Activated CD4-positive, alpha-beta T cell treated with anti-CD3 and anti-CD28 coated beads, Interleukin-2, Interleukin-4, amounts not matched to agents 100 ng/mL and 50 ng/mL, durations not matched to agents 16 hours and 8 hours (primary cell): ENCODE measurements around the gene MUC15.

Experiments
- DNase-seq: peaks from one replicate; pipeline ENCODE4 v3.0.0-alpha.2; 2020; ENCODE audit warnings: low spot score

MUC15 gene

DNA sequence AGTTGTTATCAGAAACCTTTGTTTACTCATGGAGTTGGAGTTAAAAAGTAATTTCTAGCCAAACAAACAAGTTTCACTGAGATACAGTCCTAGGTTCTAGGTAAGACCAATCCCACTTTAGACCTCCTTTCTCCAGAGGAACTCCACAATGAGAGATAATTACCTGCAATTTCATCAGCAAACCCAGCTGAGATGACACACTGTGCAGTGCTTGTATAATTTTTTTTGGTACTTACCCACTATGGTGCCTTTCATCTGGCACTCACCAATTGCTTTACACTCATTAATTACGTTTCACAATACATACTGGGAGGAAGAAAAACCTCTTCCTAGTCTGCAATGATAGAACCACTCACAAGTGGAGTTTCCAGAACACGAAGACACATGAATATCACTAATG, 1.8 kb upstream of the MUC15 start:
- DNase-seq = no peak

DNA sequence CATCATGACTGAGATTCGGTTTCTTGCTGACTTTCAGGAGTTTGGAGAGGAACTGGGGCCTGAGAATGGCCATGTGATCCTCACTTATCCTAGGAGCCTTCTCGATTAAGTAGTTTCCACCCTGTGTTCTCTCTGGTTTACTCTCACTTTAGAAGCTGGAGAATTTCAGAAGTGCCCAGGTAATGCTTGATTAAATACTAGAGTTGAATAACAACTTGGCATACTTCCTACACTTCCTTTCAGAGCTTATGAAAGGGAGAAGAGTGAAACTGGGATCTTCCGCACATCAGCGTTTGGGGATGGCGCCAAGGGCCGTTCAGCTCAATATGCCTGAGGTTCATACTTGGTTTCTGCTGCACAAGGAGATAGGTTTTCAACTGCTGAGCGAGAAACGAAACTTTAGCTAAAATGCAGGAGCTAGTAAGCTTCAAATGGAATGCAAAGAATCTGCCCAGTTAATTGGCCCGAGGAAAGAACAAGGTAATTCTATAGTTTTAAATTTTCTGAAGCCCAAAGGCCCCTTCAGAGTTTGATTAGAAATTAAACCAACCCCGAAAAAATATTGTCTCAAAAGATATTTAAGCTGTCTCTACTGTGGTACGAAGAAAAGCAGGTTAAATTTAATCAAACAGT, 823 bp upstream of the MUC15 start:
- no peak for DNase-seq

DNA sequence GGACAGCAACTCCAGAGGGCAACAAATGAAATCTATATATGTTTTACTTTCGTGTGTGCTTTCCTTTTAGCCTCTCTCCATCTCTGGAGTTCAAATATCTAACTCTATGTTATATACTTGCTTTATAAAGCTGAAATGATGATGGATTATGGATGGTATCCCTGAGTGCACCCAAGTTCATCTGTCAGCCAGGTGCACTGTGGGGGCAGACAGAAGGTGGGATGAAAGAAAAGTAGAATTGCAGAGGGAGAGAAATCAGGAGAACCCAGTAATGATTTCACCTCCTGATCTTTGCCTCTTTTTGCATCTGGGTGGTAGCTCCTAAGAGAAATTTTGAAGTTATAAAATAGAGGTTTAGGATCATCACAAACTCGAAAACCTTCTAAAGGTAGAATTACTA, 2.4 kb downstream of the MUC15 start:
- no peak for DNase-seq

DNA sequence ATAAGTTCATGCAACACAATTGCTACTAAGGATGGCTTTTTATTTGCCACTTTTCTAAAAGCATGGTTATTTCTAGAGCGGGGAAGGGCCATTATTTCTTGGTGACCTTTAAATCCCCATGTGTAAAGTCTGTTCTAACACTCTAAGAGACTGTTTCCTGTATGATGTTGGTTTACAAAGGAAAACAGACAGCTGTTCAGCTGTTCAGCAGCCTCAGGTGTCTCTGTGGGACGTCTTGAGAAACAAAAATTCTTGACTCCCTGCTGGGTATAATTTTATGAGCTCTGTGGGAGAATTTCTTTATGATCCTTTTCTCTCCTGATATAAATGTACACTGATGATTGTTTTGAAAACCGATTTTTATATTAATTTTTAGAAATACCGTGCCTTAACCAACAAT, 13.9 kb downstream of the MUC15 start:
- DNase-seq = no peak

DNA sequence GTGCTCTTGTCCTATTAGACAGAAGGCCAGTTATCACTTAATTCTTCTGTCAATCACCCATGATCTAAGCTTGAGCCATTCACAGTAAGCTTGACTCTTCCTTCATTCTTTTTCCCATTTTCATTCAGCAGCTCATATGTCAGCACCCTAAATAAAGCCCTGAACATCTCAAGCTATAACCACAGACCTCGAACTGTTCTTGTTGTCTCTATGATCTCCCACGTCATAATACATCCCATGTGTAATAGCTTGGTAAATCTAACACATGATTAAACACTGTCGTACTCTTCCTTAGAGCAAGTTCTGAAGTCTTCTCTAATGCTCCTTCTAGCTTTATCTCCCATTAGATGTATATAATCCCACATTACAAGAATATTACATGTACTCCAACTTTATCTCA, 14.4 kb downstream of the MUC15 start:
- no peak for DNase-seq

DNA sequence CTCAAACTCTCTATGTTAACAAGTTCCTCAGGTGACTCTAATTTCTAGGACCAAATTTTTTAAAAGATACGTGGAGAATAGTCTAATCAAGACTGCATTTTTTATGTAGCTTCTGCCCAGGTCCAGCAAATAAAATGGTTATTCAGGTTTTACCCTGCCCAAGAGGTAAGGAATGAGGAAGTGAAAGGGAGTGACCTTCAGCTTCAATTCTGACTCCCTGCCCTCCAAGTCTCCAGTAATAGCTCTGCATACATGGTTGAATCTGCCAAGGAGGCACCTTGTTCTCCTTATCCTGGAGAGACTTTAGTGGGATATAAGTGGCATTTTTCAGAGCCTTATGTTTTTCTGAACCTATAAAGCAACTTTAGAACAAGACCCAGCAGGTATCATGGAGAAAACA, 15.5 kb downstream of the MUC15 start:
- DNase-seq = no peak

DNA sequence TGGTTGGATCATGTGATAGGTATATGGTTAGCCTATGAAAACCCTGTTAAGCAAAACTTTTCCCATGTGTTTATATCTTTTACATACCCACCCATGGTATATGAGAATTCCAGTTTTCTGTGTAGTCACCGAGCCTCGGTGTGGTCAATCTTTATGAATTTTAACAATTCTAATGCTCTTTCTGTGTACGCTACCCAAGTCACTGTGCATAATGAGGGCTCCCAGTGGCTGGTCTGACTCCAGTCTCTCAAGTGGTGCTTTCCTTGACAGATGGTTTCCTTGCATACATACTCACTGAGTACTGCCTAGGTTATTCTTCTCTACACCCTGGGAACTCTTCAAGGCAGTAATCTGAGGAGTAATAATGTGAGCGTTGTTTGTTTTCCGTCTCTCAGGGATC, 17.6 kb downstream of the MUC15 start:
- no peak for DNase-seq

DNA sequence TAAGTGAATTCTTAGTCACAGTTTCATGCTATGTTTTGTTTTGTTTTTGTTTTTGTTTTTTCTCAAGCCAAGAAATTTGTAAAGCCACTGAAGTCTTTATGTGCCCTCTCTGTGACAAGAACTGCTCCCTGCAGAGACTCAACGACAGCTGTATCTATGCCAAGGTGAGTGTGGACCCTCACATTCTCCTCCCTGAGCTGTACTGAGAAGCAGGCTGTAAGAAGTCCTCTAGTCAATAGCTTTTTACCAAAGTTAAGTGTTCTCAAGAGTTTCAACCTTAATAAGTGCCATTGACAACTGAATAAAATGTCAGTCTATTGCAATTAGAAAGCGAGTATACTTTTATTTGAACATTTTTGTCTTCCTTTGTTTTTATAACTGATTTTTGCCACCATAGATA, 18.9 kb downstream of the MUC15 start:
- DNase-seq = no peak

DNA sequence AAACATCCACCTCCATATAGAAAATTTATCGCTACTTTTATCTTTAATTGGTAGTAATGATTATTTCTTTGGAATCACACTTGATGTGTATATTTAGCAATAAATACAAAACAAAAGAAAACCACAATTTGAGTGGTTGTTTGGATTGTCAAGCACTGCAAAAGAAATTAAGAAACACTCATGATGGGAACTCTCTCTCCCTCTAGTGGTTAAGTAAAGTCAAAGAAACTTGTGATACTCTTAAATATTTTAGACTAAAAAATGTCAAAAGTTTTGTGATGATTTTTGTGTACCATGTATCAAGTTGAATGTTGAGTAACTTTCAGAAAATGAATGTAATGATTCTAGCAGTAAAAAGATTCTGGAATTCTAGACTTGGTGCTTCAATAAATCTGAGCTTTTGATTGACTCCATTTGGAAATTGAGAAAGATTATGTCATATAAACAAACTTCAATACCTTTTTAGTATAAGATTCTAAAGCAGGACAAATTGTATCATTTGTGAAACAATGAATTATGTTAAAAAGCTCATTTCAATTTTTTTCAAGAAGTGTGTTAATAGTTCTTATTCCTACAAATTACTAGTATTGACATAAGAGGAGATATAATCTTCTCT, 20.8 kb downstream of the MUC15 start:
- no peak for DNase-seq

DNA sequence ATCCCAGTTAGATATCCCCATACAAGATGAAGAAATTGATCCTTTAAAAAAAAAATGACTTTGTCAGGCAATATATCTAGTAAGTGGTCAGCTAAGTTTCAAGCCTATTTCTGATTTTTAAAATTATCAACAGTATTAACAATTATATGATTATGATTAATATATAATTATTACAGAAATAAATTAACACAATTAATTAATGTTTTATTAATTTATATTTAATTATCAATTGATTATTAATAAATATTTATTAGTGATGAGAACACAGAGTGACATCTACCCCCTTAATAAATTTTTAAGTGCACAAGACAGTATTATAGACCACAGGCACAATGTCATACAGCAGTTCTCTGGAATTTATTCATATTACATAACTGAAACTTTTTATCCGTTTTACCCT, 22.0 kb downstream of the MUC15 start:
- no peak for DNase-seq

DNA sequence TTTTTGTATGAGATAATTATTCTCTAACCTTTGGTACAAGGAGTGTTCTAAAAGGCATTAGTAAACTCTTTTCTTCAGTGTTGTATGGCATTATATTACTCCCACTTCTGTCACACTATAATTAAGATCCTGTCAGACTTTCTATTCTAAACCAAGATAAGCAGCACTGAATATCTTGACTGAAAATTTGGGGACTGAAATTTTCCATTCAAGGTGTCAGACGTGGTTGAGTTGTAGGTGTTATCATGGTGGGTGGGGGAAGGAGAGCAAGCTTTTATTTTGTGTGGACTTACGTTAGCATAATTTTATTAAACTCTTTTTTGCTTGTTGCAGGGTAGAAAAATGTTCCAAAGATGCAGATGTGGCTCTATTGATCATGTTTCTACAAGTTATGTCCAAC, 22.9 kb downstream of the MUC15 start:
- DNase-seq = no peak

DNA sequence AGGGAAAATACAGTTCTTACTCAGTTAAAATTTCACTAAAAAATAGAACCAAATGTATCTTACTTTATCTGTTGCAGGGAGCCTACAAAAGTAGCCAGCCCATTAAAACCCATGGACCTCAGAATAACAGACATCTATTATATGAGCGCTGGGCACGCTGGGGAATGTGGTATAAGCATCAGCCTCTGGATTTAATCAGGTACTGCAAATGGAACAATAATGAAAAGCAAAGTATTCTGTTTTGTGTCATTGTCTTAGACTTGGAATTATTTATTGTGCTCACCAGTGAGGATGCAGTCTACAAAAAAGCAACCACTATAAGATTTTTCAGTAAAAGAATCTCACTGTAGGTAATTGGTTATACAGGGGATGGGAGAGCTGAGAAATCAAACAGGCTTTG, 30.2 kb downstream of the MUC15 start:
- no peak for DNase-seq

DNA sequence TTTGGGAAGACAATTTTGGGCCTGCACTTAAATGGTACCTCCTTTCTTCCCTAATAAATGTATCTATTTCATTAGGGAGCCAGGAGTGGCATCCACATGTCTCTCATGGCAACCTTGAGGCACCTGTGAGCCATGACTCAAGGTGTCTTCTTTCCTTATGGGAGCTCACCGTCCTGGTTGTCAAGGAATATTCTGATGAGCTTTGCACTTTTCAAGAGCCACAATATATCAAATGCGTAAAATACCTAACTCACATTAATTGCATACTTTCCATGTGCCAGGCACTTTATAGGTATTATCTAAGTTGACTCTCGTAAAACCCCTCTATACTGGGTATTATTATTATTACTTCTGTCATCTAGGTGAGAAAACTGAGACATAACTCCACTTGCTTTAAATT, 32.5 kb downstream of the MUC15 start:
- no peak for DNase-seq

DNA sequence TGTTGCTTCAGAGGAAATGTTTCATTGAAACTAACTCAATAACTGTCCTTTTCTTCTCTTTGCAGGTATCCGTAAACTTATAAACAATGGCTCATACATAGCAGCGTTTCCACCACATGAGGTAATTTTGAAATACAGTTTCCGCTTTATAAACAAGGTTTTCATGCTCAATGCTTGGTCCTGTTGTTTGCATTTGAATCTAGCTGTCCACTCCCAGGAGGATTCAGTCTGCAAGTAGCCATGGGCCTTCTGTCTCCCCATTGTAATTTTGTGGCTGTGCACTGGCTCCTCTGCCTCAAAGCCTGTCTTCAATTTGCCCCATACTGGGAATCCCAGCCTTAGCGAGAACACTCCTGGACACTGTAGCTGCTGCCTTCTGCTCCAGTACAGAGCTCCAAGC, 34.7 kb downstream of the MUC15 start:
- no peak for DNase-seq

DNA sequence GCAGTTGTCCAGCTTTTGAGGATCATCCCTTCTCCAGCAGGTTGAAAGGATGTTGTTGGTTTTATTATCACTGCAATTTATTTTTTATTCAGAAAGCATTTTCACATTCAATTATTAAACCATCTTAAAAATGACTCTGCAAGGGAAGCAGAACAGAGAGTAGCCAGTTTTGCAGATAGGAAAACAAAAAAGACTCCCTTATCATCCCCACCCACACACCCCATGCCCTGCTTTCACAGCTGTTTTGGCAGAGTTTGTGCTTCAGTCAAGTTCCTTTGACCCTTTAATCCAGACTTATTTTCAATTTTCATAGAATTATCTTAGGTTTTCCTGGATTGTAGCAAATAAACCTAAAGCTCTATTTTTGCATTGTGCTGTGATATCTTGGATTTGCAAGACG, 44.4 kb downstream of the MUC15 start:
- no peak for DNase-seq

DNA sequence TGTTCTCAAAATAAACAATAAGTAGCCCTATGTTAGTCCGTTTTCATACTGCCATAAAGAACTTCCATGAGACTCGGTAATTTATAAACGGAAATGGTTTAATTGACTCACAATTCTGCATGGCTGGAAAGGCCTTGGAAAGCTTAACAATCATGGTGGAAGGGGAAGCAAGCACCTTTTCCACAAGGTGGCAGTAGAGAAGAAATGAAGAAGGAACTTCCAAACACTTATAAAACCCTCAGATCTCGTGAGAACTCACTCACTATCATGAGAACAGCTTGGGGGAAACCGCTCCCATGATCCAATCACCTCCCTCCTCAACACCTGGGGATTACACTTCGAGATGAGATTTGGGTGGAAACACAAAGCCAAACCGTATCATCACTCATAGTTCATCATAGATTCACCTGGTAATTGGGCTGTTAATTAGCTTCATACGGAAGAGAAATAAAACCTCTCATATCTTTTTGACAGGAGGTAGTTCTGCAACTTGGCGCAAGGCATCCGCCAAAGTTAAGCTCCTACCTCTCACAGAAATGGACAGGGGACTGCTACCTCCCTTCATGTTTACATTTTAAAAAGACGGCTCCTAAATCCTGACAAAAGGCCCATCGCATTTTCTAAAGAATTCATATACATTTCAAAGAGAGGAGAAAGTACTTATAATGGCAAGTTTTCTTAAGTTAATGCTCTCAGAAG, 49.0 kb downstream of the MUC15 start:
- DNase-seq = peak; percentile 1

DNA sequence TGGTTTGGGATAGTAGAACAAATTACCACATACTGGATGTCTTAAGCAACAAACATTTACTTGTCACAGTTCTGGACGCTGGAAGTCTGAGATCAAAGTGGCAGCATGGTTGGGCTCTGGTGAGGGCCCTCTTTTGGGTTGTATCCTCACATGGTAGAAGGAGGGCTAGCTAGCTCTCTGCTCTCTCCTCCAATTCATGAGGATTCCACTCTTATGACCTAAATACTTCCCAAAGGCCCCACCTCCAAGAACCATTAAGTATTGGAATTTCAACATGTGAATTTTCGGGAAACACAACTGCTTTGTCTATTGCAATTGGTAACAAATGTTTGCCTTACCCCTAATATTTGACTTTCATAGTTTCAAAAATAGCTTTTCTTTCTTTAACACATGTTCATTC, 52.6 kb downstream of the MUC15 start:
- DNase-seq = no peak

DNA sequence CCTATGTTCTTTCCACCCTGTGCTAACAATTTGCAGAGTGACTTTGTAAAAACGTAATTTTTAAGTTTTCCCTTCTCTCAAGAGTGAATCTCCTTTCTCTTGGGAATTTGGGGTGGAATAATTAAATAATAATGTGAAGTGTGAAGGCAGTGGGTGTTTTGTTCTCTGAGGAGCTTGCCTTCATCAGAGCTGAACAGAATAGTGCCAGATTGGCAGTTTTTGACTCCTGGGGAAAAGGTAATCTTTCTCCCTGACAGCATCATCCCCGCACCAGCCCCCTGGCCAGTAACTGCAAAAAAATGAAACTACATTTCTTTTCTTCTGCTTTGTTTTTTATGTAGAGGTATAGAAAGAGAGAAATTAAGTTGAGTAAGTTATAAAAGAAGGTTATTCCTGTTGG, 59.9 kb downstream of the MUC15 start:
- no peak for DNase-seq

DNA sequence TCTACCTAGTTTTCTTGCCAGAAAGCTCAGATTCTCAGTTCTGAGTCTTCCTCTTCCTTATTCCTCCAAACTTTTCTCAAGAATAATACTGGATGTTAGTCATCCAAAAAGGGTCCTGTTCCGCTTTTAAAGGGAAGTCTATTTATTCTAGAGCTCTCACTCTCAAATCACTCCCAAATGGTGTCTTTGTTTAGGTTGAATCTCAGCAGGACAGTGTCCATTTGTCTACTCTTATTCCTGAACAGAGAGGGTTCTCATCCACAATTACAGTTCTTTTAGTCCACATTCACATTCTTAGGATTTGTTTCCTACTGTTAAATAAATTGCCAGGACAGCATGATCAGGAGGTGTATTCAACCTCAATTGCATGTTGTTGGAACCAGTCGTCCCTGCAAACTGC, 61.3 kb downstream of the MUC15 start:
- no peak for DNase-seq

DNA sequence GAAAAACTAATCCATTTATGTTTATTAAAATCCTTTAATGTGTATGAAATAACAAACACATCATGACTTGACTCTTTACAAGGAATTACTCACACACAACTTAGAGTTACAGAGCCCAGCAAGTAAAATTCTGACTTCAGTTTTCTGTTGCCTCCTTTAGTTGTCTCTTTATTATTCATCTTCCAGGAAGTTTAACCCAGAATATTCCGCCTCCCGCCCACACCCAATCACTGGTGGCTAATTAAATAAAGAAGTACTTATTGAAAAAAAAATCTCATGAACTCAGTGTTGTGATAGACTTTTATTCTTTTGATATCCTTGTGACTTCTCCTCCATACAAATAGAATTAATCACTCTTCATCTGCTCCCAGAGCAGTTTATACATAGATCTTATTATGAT, 61.9 kb downstream of the MUC15 start:
- DNase-seq = no peak
